AG08396 (cell line): ENCODE data around the gene CENPC.
"Not testable (repeated sequence)": the region's sequence is repeated elsewhere in the genome, so short reads cannot be mapped to it uniquely, and the experiment has no call there.

Source experiments
- DNase-seq: peaks from one replicate; pipeline ENCODE4 v3.0.0; 2012; ENCODE audit warnings: low spot score, mixed read lengths

The CENPC gene

GRCh38 chr4:67545199-67546003, at the start of gene CENPC:
Gene CENPC, minus strand, starts transcription at chr4:67545503. Its CDS starts 148 bp downstream, at chr4:67545355.
- DNase-seq: peak; percentile 93

DNA sequence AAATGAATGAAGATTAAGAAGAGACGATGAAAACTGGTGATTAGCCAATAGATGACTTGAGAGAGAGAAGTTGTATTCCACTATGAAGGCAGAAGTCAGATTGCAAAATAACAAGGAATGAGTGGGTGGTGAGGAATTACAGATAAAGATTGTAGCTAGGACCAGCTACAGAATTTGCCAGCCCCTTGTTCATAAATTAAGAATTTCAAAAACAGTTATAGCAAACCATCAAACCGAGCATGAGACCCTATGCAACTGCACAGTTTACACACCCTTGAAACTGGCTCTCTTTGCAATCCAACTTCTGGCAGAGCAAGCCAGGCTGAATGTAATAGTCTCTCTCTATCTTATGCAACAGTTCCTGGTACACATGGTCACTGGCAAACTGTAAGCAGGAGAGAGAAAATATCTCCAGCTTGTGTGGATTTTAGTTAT, 48.5 kb upstream of the CENPC start:
- DNase-seq: no peak

DNA sequence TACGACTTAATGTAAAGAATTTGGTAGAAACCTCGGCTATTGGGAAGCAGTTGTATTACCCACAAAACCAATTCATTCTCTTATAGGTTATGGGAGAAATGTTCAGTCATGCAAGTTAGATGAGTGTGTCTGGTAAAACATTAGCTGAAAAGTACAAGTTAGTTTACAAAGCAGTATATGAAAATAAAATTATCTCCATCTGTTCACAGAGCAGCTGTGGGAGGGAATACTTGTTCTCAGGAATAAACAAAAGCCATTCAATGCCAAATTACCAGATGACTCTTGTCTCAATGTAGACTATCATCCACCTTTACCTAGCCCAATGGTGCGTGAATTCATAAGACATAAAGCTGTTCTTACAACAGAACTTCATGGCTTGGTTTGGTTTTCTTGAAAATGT, 41.9 kb upstream of the CENPC start:
- DNase-seq: no peak

DNA sequence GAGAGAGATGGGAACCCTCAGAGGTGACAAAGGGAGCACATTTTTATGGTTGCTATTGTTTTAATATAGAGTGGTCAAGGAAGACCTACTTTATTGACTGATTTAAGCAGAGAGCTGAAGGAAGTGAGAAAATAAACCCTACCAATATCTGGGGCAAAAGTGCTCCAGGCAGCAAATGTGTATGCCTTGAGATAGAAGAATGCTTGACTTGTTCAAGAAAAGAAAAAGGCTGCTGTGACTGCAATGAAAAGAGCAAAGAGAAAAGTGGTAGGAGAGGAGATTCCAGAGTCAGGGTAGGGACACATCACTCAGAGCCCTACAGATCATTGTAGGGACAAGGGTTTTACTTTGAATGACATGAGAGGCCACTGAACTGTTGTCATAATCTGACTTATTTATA, 39.2 kb upstream of the CENPC start:
- DNase-seq: no peak

DNA sequence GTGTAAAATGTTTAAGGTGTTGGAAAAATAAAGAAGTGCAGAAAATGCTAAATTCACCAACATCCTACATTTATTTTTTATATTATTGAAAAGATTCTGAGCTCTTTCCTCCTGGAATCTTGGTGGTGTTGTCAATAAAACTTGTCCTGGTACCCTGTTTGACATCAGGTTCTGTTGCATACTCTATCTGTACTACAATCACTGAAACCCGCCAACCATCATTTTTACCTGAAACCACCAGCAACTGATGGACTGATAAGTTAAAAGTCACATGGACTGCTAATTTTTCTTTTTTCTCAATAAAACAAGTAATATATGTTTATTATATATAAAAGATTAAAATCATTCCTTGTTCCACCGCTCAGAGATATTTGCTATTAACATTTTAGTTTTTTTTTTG, 36.6 kb upstream of the CENPC start:
- no peak for DNase-seq

- DNase-seq: no peak
These were observed 36.0 kb upstream of the CENPC start for GRCh38 chr4:67581208-67581857.

DNA sequence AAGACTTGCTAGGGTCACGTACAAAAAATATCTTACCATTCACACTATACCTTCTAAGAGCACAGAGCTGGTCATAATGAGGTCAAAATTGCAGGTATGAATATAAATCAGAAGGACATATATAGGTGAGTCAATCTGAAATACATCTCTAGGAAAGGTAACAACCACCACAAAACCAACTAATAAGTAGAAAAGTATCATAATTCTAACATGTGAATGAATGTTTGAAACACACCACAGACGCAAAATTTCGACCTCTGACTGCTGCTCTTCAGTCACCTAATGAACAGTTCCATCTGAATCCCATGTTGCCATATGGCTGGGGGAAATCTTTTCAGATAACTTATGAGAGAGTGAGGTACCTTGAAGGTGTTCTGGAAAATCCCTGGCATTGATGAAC, 35.3 kb upstream of the CENPC start:
- DNase-seq: no peak

DNA sequence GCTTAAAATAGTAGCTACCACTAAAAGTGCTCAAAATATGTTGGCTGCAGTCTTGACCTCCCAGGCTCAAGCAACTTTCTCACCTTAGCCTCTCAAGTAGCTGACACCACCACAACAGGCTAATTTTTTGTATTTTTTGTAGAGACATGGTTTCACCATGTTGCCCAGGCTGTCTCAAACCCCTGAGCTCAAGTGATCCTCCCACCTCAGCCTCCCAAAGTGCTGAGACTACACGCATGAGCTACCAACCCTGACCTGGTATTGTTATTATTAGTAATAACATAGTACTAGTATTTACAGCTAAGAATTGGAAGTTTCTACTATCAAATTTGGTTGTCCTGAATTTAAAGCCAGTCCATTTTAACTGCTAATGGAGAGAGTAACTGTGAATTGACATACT, 31.2 kb upstream of the CENPC start:
- DNase-seq: no peak

GRCh38 chr4:67576059-67576466, 30.8 kb upstream of the CENPC start:
- DNase-seq: no peak

DNA sequence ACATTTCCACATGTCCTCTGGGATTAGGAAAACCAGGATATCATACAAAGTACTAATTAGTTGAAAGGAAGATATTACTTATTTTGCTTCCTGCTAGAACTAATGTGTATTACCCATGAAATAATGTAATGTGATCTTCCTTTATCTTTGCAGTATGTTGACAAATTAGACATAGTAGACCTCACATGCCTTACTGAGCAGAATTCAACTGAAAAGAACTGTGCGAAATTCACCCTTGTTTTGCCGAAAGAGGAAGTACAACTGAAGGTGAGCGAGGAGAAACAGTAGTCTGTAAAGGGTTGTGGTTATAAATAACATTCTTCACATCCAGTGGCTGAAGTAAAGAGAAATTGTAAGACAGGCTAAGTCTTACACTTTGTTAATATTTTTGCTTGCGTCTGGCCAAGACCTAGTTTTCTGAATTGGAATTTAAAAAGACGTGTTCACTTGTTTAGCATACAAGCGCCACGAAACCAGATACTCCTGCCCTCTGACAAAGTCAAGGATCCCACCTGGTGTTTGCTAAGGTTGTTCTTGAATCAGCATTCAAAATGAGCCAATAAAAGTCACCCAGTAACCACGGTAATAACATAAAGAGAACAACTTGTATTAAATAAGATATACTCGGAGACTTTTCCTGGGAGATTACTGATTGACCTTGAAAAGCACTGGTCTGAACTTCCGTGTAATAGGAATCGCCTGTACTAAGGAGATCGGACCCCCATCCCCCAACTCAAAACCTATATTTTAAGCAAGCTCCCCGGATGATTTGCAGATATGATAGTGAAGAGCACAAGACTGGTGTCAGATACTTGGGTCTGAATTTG, 30.1 kb upstream of the CENPC start:
- no peak for DNase-seq

DNA sequence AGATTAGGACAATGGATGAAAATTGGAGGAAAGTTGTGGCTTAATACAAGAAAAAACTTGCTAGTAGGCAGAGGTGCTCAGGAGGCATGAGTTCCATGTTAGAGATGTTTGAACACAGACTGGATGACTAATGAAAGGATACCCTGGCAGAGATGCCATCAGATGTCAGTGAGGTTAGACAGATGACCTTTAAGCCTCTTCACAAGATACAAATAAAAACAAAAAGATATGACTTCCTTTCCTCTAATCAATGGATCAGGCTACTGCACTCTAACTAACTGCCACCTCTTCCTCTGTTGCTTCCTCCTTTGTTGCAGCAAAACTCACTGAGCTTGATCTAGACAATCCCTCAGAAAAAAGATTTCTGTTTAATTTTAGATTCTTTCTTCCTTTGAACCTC, 27.9 kb upstream of the CENPC start:
- no peak for DNase-seq

DNA sequence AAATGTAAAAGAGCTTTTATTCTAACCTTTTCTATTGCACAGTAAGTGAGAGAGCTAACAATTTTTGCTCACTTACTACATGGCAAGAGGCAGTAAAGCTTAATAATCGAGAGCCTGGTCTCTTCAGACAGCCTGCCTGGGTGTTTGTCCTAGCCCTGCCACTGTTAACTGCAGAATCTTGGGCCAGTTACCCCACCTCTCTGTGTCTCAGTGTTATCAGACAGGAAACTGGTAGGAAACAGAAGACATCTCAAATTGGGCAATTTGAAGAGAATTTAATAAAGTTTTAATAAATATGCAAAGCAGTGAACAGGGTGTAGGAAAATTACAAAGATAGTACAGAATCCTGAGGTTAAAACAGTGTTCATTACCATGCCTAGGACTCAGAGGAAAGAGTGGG, 26.7 kb upstream of the CENPC start:
- no peak for DNase-seq

DNA sequence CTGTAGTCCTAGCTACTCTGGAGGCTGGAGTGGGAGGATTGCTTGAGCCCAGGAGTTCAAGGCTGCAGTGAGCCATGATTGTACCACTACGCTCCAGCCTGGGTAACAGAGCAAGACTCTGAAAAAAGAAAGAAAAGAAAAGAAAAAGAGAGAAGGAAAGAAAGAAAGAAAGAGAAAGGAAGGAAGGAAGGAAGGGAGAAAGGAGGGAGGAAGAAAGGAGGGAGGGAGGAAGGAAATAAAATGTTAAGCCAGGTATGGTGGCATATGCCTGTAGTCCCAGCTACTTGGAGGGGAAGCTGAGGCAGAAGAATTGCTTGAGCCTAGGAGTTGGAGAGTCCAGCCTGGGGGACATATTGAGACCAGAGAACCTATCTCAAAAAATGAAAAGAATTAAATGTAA, 25.2 kb upstream of the CENPC start:
- DNase-seq: no peak

GRCh38 chr4:67568820-67569219, 23.5 kb upstream of the CENPC start:
- DNase-seq: no peak

GRCh38 chr4:67566335-67566734, 21.0 kb upstream of the CENPC start:
- DNase-seq: no peak

- no peak for DNase-seq
These were observed 20.0 kb upstream of the CENPC start for GRCh38 chr4:67565284-67565683.

DNA sequence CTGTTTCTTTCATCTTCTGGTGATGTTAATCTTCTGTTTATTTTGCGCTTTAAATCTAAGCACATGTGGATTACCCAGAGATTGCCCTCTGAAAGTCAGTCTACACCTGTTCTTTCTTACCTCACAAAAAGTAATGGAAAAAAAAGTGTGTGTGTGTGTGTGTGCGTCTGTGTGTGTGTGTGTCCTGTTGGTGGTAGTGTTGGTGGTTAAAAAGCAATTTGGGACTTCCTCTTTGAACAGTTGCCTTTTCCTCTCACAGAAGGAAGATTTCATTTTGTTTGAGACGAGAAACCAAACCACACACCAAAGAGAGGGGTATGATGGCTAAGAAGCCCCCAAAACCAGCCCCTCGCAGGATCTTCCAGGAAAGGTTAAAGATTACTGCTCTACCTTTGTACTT, 13.2 kb upstream of the CENPC start, which contains the start of gene STAP1:
Gene STAP1 (plus strand): TSS at position 235 of the 400 bp plus-strand sequence. CDS start 83 bp downstream, at position 318.
- DNase-seq: no peak

DNA sequence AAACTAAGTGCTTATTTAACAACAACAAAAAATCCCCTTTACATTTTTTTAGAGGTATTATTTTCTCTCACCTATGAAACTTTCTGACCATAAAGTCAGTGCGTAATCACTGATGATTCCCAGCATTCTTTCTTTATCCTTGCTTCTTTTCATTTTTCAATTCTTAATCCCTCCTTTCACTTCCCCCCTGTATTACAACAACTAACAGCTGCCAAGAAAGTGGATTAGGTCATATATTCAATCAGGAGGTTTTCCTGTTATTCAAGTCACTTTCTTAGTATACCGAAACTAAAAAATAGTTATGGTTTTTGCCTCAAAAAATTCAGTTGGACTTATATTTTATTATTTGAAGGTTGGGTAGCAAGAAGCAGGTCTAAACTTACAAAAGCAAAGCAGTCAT, 11.1 kb upstream of the CENPC start:
- DNase-seq: no peak

DNA sequence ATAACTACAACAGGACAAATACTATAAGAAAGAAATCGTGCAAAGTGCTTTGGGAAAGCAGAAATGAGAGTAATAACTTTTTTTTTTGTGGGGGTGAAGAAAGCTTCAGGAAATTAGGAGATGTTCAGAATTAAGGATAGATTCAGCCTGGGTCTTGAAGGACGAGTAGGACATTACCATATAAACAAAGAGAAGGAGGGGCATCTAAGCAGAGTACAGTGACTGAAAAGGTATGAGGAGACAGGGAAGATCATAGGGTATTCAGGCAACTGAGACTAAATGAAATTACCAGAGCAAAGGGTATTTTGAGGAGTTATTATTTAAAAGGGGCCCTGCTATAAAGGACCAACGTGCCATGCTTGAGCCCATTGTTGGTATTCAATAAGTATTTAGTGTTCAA, 10.1 kb upstream of the CENPC start:
- no peak for DNase-seq

GRCh38 chr4:67554096-67554495, 8.8 kb upstream of the CENPC start:
- no peak for DNase-seq

DNA sequence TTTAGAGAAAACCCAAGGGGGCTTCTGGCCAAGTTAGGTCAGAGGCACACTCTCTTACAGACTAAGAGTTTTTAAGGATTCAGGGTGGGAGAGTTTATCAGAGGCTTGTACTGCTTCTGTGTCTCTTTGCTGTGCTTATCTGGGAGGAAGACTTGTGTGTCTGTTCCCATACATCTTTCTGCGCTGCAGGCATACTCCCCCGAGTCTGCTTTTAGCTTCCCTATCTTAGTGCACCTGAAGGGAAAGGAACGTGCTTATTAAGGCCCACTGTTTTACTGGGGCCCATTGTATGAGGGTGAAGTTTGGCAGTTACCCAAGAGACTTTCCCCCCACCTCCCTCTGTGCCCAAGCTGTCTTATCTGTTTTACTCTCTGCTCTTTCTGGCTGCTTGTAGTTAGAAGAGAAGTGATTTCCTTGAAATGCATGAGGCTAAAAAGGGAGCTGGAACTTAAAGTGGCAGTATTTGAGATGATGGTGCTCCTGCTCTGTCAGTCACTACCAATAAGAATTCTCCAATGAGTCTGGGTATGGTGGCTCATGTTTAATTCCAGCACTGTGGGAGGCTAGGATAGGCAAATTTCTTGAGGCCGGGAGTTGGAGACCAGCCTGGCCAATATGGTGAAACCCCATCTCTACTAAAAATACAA, 7.0 kb upstream of the CENPC start:
- not testable (repeated sequence) for DNase-seq

GRCh38 chr4:67550857-67551256, 5.6 kb upstream of the CENPC start:
- DNase-seq: no peak
